Muscle layer of colon (tissue), 2 donors: Measurements from ENCODE around the gene IRF7.

Experiments used
- H3K27ac ChIP-seq: one replicate; pipeline ENCODE4 v1.7.0; 2013; ENCODE audit warnings: low read depth, mild to moderate bottlenecking, low read length, moderate library complexity
- H3K27me3 ChIP-seq, 2 donors: one replicate each; pipeline ENCODE4 v1.7.0; 2013; ENCODE audit warnings: low read length in 2 of 2, mild to moderate bottlenecking in 2 of 2; ENCODE audit not compliant: insufficient read depth in 2 of 2, control insufficient read depth in 1 of 2
- H3K36me3 ChIP-seq: one replicate; pipeline ENCODE4 v1.7.0; 2013; ENCODE audit warnings: mild to moderate bottlenecking, low read length; ENCODE audit not compliant: insufficient read depth
- H3K4me1 ChIP-seq: one replicate; pipeline ENCODE4 v1.7.0; 2013; ENCODE audit warnings: mild to moderate bottlenecking, low read length; ENCODE audit not compliant: insufficient read depth
- H3K4me3 ChIP-seq, 2 donors: one replicate each; pipeline ENCODE4 v1.7.0; 2013; ENCODE audit warnings: low read length in 2 of 2, low read depth in 1 of 2, mild to moderate bottlenecking in 1 of 2, moderate library complexity in 1 of 2
- H3K9ac ChIP-seq: one replicate; pipeline ENCODE4 v1.7.0; 2013; ENCODE audit warnings: low read length
- H3K9me3 ChIP-seq: one replicate; pipeline ENCODE4 v1.7.0; 2013; ENCODE audit warnings: mild to moderate bottlenecking, low read length
- donor health status: abdominal sarcoma.
- donor health status: Adenocarcinoma of cecum.

Gene IRF7

GRCh38 chr11:639332-639955 is 23.7 kb upstream of the IRF7 start:
- H3K9ac ChIP-seq, result no peak overlapping the region
- no peak overlapping the region for H3K27ac ChIP-seq
- H3K36me3 ChIP-seq, result peaks cover 8% of the 10 kb centered on the region
- no peaks in the 10 kb centered on the region for H3K9me3 ChIP-seq
- H3K27me3 ChIP-seq, result peaks cover 12 to 31% of the 10 kb centered on the region in 2 donors
- no peaks in the 10 kb centered on the region for H3K4me1 ChIP-seq
- no peak overlapping the region for H3K4me3 ChIP-seq

GRCh38 chr11:638631-639331 is 23.0 kb upstream of the IRF7 start:
- H3K4me1 ChIP-seq, result no peaks in the 10 kb centered on the region
- no peak overlapping the region for H3K27ac ChIP-seq
- no peaks in the 10 kb centered on the region for H3K9me3 ChIP-seq
- H3K36me3 ChIP-seq, result peaks cover 8% of the 10 kb centered on the region
- no peak overlapping the region for H3K9ac ChIP-seq
- H3K4me3 ChIP-seq, result no peak overlapping the region
- H3K27me3 ChIP-seq, result peaks cover 12 to 31% of the 10 kb centered on the region in 2 donors

GRCh38 chr11:637593-638521 is 22.1 kb upstream of the IRF7 start:
- Histone ChIP-seq H3K36me3 (peaks cover 8% of the 10 kb centered on the region), H3K27ac (no peak overlapping the region), H3K27me3 (peaks cover 12 to 31% of the 10 kb centered on the region in 2 donors), H3K4me1 (no peaks in the 10 kb centered on the region), H3K9ac (no peak overlapping the region), H3K4me3 (no peak overlapping the region), H3K9me3 (no peaks in the 10 kb centered on the region)

GRCh38 chr11:637333-637592 is 21.5 kb upstream of the IRF7 start:
- no peak overlapping the region for H3K27ac ChIP-seq
- no peak overlapping the region for H3K4me3 ChIP-seq
- no peaks in the 10 kb centered on the region for H3K9me3 ChIP-seq
- H3K27me3 ChIP-seq, result peaks cover 12 to 31% of the 10 kb centered on the region in 2 donors
- peaks cover 7% of the 10 kb centered on the region for H3K36me3 ChIP-seq
- H3K9ac ChIP-seq, result no peak overlapping the region
- H3K4me1 ChIP-seq, result no peaks in the 10 kb centered on the region

GRCh38 chr11:636511-637332 is 21.0 kb upstream of the IRF7 start, which contains the start of gene DRD4:
Gene DRD4 (plus strand): TSS chr11:637269. CDS start chr11:637305, 36 bp downstream.
- Histone ChIP-seq H3K4me1 (no peaks in the 10 kb centered on the region), H3K9me3 (no peaks in the 10 kb centered on the region), H3K36me3 (peaks cover 2% of the 10 kb centered on the region), H3K4me3 (no peak within 1 kb of the TSS), H3K27ac (no peak within 1 kb of the TSS), H3K27me3 (peaks cover 12 to 31% of the 10 kb centered on the region in 2 donors), H3K9ac (no peak within 1 kb of the TSS)

GRCh38 chr11:635945-636510 is 20.3 kb upstream of the IRF7 start:
- H3K4me1 ChIP-seq, result no peaks in the 10 kb centered on the region
- H3K4me3 ChIP-seq, result no peak overlapping the region
- H3K27me3 ChIP-seq, result peaks cover 12 to 31% of the 10 kb centered on the region in 2 donors
- no peak overlapping the region for H3K27ac ChIP-seq
- H3K9me3 ChIP-seq, result no peaks in the 10 kb centered on the region
- H3K36me3 ChIP-seq, result no peaks in the 10 kb centered on the region
- H3K9ac ChIP-seq, result no peak overlapping the region

GRCh38 chr11:630871-631270 is 15.1 kb upstream of the IRF7 start:
- H3K4me3 ChIP-seq, result no peak overlapping the region
- no peaks in the 10 kb centered on the region for H3K36me3 ChIP-seq
- H3K27me3 ChIP-seq, result peaks cover 0 to 8% of the 10 kb centered on the region in 2 donors
- no peak overlapping the region for H3K27ac ChIP-seq
- H3K9ac ChIP-seq, result no peak overlapping the region
- H3K9me3 ChIP-seq, result no peaks in the 10 kb centered on the region
- peaks cover 4% of the 10 kb centered on the region for H3K4me1 ChIP-seq

GRCh38 chr11:629237-629583 is 13.5 kb upstream of the IRF7 start:
- no peak overlapping the region for H3K9ac ChIP-seq
- H3K9me3 ChIP-seq, result no peaks in the 10 kb centered on the region
- H3K4me3 ChIP-seq, result no peak overlapping the region
- no peaks in the 10 kb centered on the region for H3K36me3 ChIP-seq
- H3K27ac ChIP-seq, result no peak overlapping the region
- peaks cover 4% of the 10 kb centered on the region for H3K4me1 ChIP-seq
- peaks cover 0 to 25% of the 10 kb centered on the region in 2 donors for H3K27me3 ChIP-seq

GRCh38 chr11:628056-628455 is 12.3 kb upstream of the IRF7 start:
- no peaks in the 10 kb centered on the region for H3K9me3 ChIP-seq
- H3K9ac ChIP-seq, result no peak overlapping the region
- no peak overlapping the region for H3K27ac ChIP-seq
- no peaks in the 10 kb centered on the region for H3K36me3 ChIP-seq
- no peak overlapping the region for H3K4me3 ChIP-seq
- peaks cover 4% of the 10 kb centered on the region for H3K4me1 ChIP-seq
- H3K27me3 ChIP-seq, result peaks cover 0 to 33% of the 10 kb centered on the region in 2 donors

- no peak overlapping the region for H3K9ac ChIP-seq
- H3K9me3 ChIP-seq, result no peaks in the 10 kb centered on the region
- H3K4me3 ChIP-seq, result no peak overlapping the region
- H3K36me3 ChIP-seq, result no peaks in the 10 kb centered on the region
- H3K4me1 ChIP-seq, result peaks cover 4% of the 10 kb centered on the region
- no peak overlapping the region for H3K27ac ChIP-seq
- H3K27me3 ChIP-seq, result peaks cover 0 to 34% of the 10 kb centered on the region in 2 donors
These were observed 11.5 kb upstream of the IRF7 start for GRCh38 chr11:627308-627576.
